Neural cell (in vitro differentiated cells): Measurements from ENCODE around the gene ADCY5.

Source experiments
- EP300 ChIP-seq: fragments of 450-650 bp; conservative IDR thresholded peaks from 2 replicates; pipeline ENCODE4 v1.6.1; 2014; ENCODE audit warnings: antibody characterized with exemption, mild to moderate bottlenecking, moderate library complexity; ENCODE audit not compliant: poor library complexity, severe bottlenecking
- EZH2 ChIP-seq: fragments of 200-600, 300-800 bp; shearing (Covaris generic), sonication (generic); IDR thresholded peaks from 2 replicates; pipeline ENCODE4 v1.6.1; 2014; ENCODE audit warnings: antibody characterized with exemption, low read length, borderline replicate concordance, mild to moderate bottlenecking; ENCODE audit not compliant: insufficient read depth, poor library complexity, severe bottlenecking
- MXI1 ChIP-seq: fragments of 450-650 bp; conservative IDR thresholded peaks from 2 replicates; pipeline ENCODE4 v1.6.1; 2014; ENCODE audit warnings: antibody characterized with exemption, mild to moderate bottlenecking; ENCODE audit not compliant: poor library complexity, severe bottlenecking
- POLR2AphosphoS5 ChIP-seq: IDR thresholded peaks from 2 replicates; pipeline ENCODE4 v1.6.1; 2012
- RAD21 ChIP-seq: fragments of 450-650 bp; conservative IDR thresholded peaks from 2 replicates; pipeline ENCODE4 v1.6.1; 2014; ENCODE audit warnings: antibody characterized with exemption, mild to moderate bottlenecking, moderate library complexity
- SMC3 ChIP-seq: fragments of 450-650 bp; conservative IDR thresholded peaks from 2 replicates; pipeline ENCODE4 v1.6.1; 2014; ENCODE audit warnings: antibody characterized with exemption, mild to moderate bottlenecking, moderate library complexity; ENCODE audit not compliant: poor library complexity
- TF ChIP-seq, protein P1 (sequence below): IDR thresholded peaks from 2 replicates; pipeline ENCODE4 v1.6.1; 2012; ENCODE audit warnings: borderline replicate concordance
- TF ChIP-seq, protein P2 (sequence below): fragments of 450-650 bp; IDR thresholded peaks from 2 replicates; pipeline ENCODE4 v1.5.1; 2014; ENCODE audit warnings: antibody characterized with exemption, mild to moderate bottlenecking, moderate library complexity; ENCODE audit not compliant: poor library complexity, severe bottlenecking

DNA sequence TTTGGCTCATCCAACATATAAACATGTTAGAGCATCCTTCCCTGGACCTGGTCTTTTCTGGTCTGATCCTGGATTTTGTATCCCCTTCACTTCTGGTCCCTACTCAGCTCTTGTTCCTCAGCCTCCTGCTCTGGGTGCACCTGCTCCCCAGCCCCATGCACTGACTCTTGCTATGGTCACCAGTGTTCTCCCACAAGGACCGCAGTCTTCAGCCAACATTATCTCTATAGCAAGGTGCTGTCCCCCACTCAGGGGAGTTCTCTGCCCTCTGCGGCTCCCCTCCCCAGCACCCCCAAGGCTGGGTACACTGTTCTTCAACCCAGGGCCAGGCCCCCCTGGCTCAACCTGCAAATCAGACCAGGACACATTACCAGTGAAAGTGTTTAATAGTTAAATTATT lies 167.0 kb downstream of the ADCY5 start:
- TF ChIP-seq, protein P1, sequence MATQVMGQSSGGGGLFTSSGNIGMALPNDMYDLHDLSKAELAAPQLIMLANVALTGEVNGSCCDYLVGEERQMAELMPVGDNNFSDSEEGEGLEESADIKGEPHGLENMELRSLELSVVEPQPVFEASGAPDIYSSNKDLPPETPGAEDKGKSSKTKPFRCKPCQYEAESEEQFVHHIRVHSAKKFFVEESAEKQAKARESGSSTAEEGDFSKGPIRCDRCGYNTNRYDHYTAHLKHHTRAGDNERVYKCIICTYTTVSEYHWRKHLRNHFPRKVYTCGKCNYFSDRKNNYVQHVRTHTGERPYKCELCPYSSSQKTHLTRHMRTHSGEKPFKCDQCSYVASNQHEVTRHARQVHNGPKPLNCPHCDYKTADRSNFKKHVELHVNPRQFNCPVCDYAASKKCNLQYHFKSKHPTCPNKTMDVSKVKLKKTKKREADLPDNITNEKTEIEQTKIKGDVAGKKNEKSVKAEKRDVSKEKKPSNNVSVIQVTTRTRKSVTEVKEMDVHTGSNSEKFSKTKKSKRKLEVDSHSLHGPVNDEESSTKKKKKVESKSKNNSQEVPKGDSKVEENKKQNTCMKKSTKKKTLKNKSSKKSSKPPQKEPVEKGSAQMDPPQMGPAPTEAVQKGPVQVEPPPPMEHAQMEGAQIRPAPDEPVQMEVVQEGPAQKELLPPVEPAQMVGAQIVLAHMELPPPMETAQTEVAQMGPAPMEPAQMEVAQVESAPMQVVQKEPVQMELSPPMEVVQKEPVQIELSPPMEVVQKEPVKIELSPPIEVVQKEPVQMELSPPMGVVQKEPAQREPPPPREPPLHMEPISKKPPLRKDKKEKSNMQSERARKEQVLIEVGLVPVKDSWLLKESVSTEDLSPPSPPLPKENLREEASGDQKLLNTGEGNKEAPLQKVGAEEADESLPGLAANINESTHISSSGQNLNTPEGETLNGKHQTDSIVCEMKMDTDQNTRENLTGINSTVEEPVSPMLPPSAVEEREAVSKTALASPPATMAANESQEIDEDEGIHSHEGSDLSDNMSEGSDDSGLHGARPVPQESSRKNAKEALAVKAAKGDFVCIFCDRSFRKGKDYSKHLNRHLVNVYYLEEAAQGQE, result no peak
- TF ChIP-seq EZH2 (no peak), POLR2AphosphoS5 (no peak), EP300 (no peak), RAD21 (no peak), MXI1 (no peak), SMC3 (no peak)
- TF ChIP-seq, protein P2, sequence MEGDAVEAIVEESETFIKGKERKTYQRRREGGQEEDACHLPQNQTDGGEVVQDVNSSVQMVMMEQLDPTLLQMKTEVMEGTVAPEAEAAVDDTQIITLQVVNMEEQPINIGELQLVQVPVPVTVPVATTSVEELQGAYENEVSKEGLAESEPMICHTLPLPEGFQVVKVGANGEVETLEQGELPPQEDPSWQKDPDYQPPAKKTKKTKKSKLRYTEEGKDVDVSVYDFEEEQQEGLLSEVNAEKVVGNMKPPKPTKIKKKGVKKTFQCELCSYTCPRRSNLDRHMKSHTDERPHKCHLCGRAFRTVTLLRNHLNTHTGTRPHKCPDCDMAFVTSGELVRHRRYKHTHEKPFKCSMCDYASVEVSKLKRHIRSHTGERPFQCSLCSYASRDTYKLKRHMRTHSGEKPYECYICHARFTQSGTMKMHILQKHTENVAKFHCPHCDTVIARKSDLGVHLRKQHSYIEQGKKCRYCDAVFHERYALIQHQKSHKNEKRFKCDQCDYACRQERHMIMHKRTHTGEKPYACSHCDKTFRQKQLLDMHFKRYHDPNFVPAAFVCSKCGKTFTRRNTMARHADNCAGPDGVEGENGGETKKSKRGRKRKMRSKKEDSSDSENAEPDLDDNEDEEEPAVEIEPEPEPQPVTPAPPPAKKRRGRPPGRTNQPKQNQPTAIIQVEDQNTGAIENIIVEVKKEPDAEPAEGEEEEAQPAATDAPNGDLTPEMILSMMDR, result no peak
